Heart right ventricle (tissue), 16 donors: ENCODE data around the gene FLAD1. TPM values are rescaled to one million over a fixed set of nuclear protein-coding genes. Genes with fewer than 3 reads are reported as not detected.

Source experiments
- ATAC-seq, 8 donors: fragments of 200-7000 bp; cut with Tn5 transposase; one replicate each; pipeline ENCODE4 v1.9.1; 2020; ENCODE audit warnings: mild to moderate bottlenecking in 8 of 8, moderate library complexity in 8 of 8, moderate number of reproducible peaks in 1 of 8
- DNase-seq, 2 donors: peaks; one replicate each; pipeline ENCODE4 v3.0.0-alpha.2; 2020
- H3K27ac ChIP-seq, 10 donors: fragments of 200-600 bp; sonication (generic) in 2 of 10; one replicate each; pipeline versions ENCODE4 v1.5.0 to v1.8.0; 2020 to 2022; ENCODE audit warnings: mild to moderate bottlenecking in 3 of 10
- H3K27me3 ChIP-seq, 7 donors: fragments of 200-600 bp; one replicate each; pipeline ENCODE4 v1.8.0; 2021 to 2022; ENCODE audit warnings: mild to moderate bottlenecking in 2 of 7
- H3K36me3 ChIP-seq, 9 donors: fragments of 200-600 bp; sonication (generic) in 1 of 9; one replicate each; pipeline versions ENCODE4 v1.5.0 to v1.8.0; 2020 to 2022; ENCODE audit warnings: mild to moderate bottlenecking in 2 of 9
- H3K4me1 ChIP-seq, 9 donors: fragments of 200-600 bp; sonication (generic) in 1 of 9; one replicate each; pipeline versions ENCODE4 v1.5.0 to v1.8.0; 2020 to 2022; ENCODE audit warnings: mild to moderate bottlenecking in 4 of 9
- H3K4me3 ChIP-seq, 10 donors: fragments of 200-600 bp; sonication (generic) in 2 of 10; one replicate each; pipeline versions ENCODE4 v1.5.0 to v1.8.0; 2020 to 2022; ENCODE audit warnings: mild to moderate bottlenecking in 7 of 10, moderate library complexity in 2 of 10
- H3K9me3 ChIP-seq, 11 donors: fragments of 200-600 bp in 10 of 11; sonication (generic) in 2 of 11; one replicate each; pipeline versions ENCODE4 v1.5.0 to v1.8.0; 2013 to 2022; ENCODE audit warnings: mild to moderate bottlenecking in 2 of 11, control low read depth in 1 of 11, moderate library complexity in 1 of 11
- CTCF ChIP-seq, 9 donors: fragments of 200-600 bp; sonication (generic) in 2 of 9; IDR thresholded peaks; one replicate each; pipeline versions ENCODE4 v1.5.0 to v1.8.0; 2021 to 2022; ENCODE audit warnings: antibody characterized with exemption in 9 of 9, mild to moderate bottlenecking in 5 of 9, moderate library complexity in 1 of 9
- WGBS, 2 donors: extraction: QIAGEN DNeasy Blood & Tissue Kit; methylation state at CpG; one replicate each; pipeline ENCODE4 v1.1.7; 2013; ENCODE audit warnings: inconsistent platforms in 1 of 2; 5-methylcytosine and 5-hydroxymethylcytosine counted together
- intact Hi-C, 10 donors: fragments of 100-400 bp; cut with DNase I; formaldehyde crosslinking; loops; one replicate each; pipeline versions ENCODE4 v1.11.1 to v1.14.2; 2022
- polyA plus RNA-seq, 2 donors: library from polyadenylated mRNA; stranded (reverse); fragments of 200-250 nt; gene quantifications; one replicate each; pipeline ENCODE4 v1.2.3, GENCODE V29; 2013
- total RNA-seq, 10 donors: library from RNA; stranded (reverse); fragmentation: NEBNext Ultra II Directional in 3 of 10; extraction: Animal tissue kit (Norgen Biotek cat#: 25700) in 3 of 10; gene quantifications; one replicate each; pipeline versions ENCODE4 v1.2.1 to v1.2.4, GENCODE V29; 2021 to 2023
- donor health status: Arrhythmogenic right ventricular cardiomyopathy.
- donor health status: ischemic (EF 13 %, LVEDD 7.1; RV severe dilation, severe dysfunction).
- donor health status: healthy with polysubstance abuse.
- donor health status: DM: no; HTN: yes; CAD: no.
- donor health status: DM: no; HTN: no; CAD: no.
- donor health status: ischemic (EF 25% LVEDD 6.9; RV normal size, moderate dysfunction).
- donor health status: ischemic (EF 25% LVEDD 5.7; RV mildly dilated, moderate dysfunction).
- donor health status: healthy.
- donor health status: DM: yes; HTN: yes; CAD: no.
- donor health status: Ischemic cardiomyopathy.
- donor health status: ischemic (EF 35%, LVEDD 5.7; RV mildly dilated, moderate dysfunction).
- donor health status: nonischemic (EF 11% LVEDD 7.7; RV severe dilation, severe dysfunction).
- donor health status: DM: yes; HTN: yes; CAD: no.
- donor health status: PGD.
- donor health status: ischemic (EF 29% LVEDD 5.4; RV normal size, mild dysfunction).
- donor health status: nonischemic (EF 23%, LVEDD 6.1; RV moderate dilation, normal function).

The FLAD1 gene
- total and polyA plus RNA-seq, 12 donors, result 20.1 to 41.6 (median 25.0) TPM

GRCh38 chr1:154938604-154939399, 44.3 kb upstream of the FLAD1 start:
- Histone ChIP-seq H3K4me1 (peaks cover 7 to 65% (median 39%) of the 10 kb centered on the region in 9 donors), H3K4me3 (no peak overlapping the region), H3K9me3 (no peaks in the 10 kb centered on the region), H3K27ac (peak overlapping the region in 8 of 10 donors; percentile 95 to 99 (median 96)), H3K27me3 (no peaks in the 10 kb centered on the region), H3K36me3 (no peaks in the 10 kb centered on the region)
- 93 to 95% methylated on average over 7 of the region's 7 CpGs for WGBS, 2 donors
- ATAC-seq, result no peak
- TF ChIP-seq CTCF (IDR thresholded peaks at IDR 0.05), result no peak
- intact Hi-C loops, result loop anchor here in 4 of 10 donors (5.0 to 10.0 kb wide), 3 partner anchors 272 to 382 kb away; partner anchors contain the start of genes UBE2Q1 (in 2 of the 4) and CHRNB2 (in 1 of the 4)
- DNase-seq, result no peak

GRCh38 chr1:154940213-154940560, 43.0 kb upstream of the FLAD1 start:
- H3K4me3 ChIP-seq, result no peak overlapping the region
- no peaks in the 10 kb centered on the region for H3K27me3 ChIP-seq
- intact Hi-C loops, result no loop called here
- H3K27ac ChIP-seq, result no peak overlapping the region
- ATAC-seq, result no peak
- WGBS, 2 donors, result 88 to 100% methylated on average over 1 of the region's 1 CpG
- TF ChIP-seq CTCF (IDR thresholded peaks at IDR 0.05), result no peak
- DNase-seq, result no peak
- H3K4me1 ChIP-seq, result peaks cover 7 to 72% (median 42%) of the 10 kb centered on the region in 9 donors
- peaks cover 0 to 7% (median 0%) of the 10 kb centered on the region in 9 donors for H3K36me3 ChIP-seq
- no peaks in the 10 kb centered on the region for H3K9me3 ChIP-seq

- Histone ChIP-seq H3K9me3 (no peaks in the 10 kb centered on the region), H3K4me3 (no peak overlapping the region), H3K4me1 (peaks cover 7 to 68% (median 40%) of the 10 kb centered on the region in 9 donors), H3K36me3 (peaks cover 0 to 13% (median 0%) of the 10 kb centered on the region in 9 donors), H3K27me3 (no peaks in the 10 kb centered on the region), H3K27ac (peak overlapping the region in 3 of 10 donors; percentile 11 to 51 (median 30))
- intact Hi-C loops, result no loop called here
- no peak for TF ChIP-seq CTCF (IDR thresholded peaks at IDR 0.05)
- DNase-seq (no peak), ATAC-seq (no peak)
- WGBS, 2 donors, result 80% methylated on average over 8 of the region's 8 CpGs
These were observed 42.4 kb upstream of the FLAD1 start for GRCh38 chr1:154940651-154941194.

GRCh38 chr1:154941333-154942013, 41.7 kb upstream of the FLAD1 start:
- Histone ChIP-seq H3K36me3 (peaks cover 0 to 20% (median 5%) of the 10 kb centered on the region in 9 donors), H3K27ac (peak overlapping the region in 5 of 10 donors; percentile 19 to 78 (median 43)), H3K27me3 (no peaks in the 10 kb centered on the region), H3K4me3 (no peak overlapping the region), H3K4me1 (peaks cover 7 to 62% (median 33%) of the 10 kb centered on the region in 9 donors), H3K9me3 (no peaks in the 10 kb centered on the region)
- no peak for TF ChIP-seq CTCF (IDR thresholded peaks at IDR 0.05)
- no peak for DNase-seq
- ATAC-seq, result no peak
- intact Hi-C loops, result no loop called here
- 66 to 81% methylated on average over 5 of the region's 5 CpGs for WGBS, 2 donors
